H1 (cell line): ENCODE measurements around the gene CSAD. TPM values are rescaled to one million over a fixed set of nuclear protein-coding genes. Genes with fewer than 3 reads are reported as not detected.

ENCODE experiments used
- CTCF ChIA-PET: fragments of 300-600 bp; sonication (Branson Sonifier 250); formaldehyde crosslinking; loops from one replicate; lab custom pipeline; 2021; ENCODE audit not compliant: partially characterized antibody; lab: Charles Lee
- POLR2A ChIA-PET: fragments of 300-600 bp; sonication (Branson Sonifier 250); formaldehyde crosslinking; loops from one replicate; lab custom pipeline; 2021; ENCODE audit warnings: inconsistent platforms; ENCODE audit not compliant: partially characterized antibody; lab: Charles Lee
- DNase-seq, 2 experiments: peaks; one replicate each; pipeline versions ENCODE4 v3.0.0 to v3.0.0-alpha.2; 2010 to 2022; ENCODE audit warnings: low spot score in 2 of 2, low read depth in 1 of 2, mixed read lengths in 1 of 2
- FAIRE-seq: peaks from 2 replicates; lab custom pipeline; 2011; peaks lifted over from hg19 to GRCh38; lab: Jason Lieb, UNC
- H2AFZ ChIP-seq: 2 replicates; pipeline ENCODE4 v1.8.1; 2012; ENCODE audit warnings: low read length, inconsistent platforms
- H2AK5ac ChIP-seq: 2 replicates; pipeline ENCODE4 v1.6.1; 2013; ENCODE audit warnings: low read depth, low read length
- H2BK120ac ChIP-seq: replicated peaks from 2 replicates; pipeline ENCODE3; 2013; ENCODE audit warnings: low read depth, low read length, inconsistent platforms
- H2BK12ac ChIP-seq: 2 replicates; pipeline ENCODE4 v1.6.1; 2013; ENCODE audit warnings: low read depth, low read length
- H2BK15ac ChIP-seq: 2 replicates; pipeline ENCODE4 v1.6.1; 2013; ENCODE audit warnings: low read length
- H2BK20ac ChIP-seq: 2 replicates; pipeline ENCODE4 v1.6.1; 2013; ENCODE audit warnings: low read length
- H2BK5ac ChIP-seq: 2 replicates; pipeline ENCODE4 v1.6.1; 2013; ENCODE audit warnings: low read depth, low read length
- H3K14ac ChIP-seq: 2 replicates; pipeline ENCODE4 v1.6.1; 2013; ENCODE audit warnings: inconsistent platforms; ENCODE audit not compliant: insufficient read length
- H3K18ac ChIP-seq: 2 replicates; pipeline ENCODE4 v1.6.1; 2013; ENCODE audit warnings: low read length; ENCODE audit errors: extremely low read depth
- H3K23ac ChIP-seq: 2 replicates; pipeline ENCODE4 v1.6.1; 2013; ENCODE audit warnings: inconsistent platforms; ENCODE audit not compliant: insufficient read length
- H3K23me2 ChIP-seq: 2 replicates; pipeline ENCODE4 v1.6.1; 2013; ENCODE audit warnings: low read depth, low read length
- H3K27ac ChIP-seq: 2 replicates; pipeline ENCODE4 v1.6.1; 2011; ENCODE audit warnings: low read depth, low read length, inconsistent platforms
- H3K27me3 ChIP-seq, 4 experiments: replicated peaks in 1 of 4; 1 replicate in 1 of 4; 2 replicates in 3 of 4; pipeline versions ENCODE4 v1.6.1 to v1.8.1; 2011 to 2013; ENCODE audit warnings: low read length in 3 of 4, mild to moderate bottlenecking in 3 of 4, inconsistent platforms in 2 of 4, mixed read lengths in 2 of 4, moderate library complexity in 1 of 4; ENCODE audit not compliant: control insufficient read depth in 3 of 4, insufficient read depth in 3 of 4; ENCODE audit errors: extremely low read depth in 1 of 4
- H3K36me3 ChIP-seq, 4 experiments: 2 replicates each; pipeline versions ENCODE4 v1.6.1 to v1.8.1; 2011 to 2013; ENCODE audit warnings: mild to moderate bottlenecking in 4 of 4, low read length in 3 of 4, moderate library complexity in 2 of 4, control low read depth in 1 of 4, inconsistent platforms in 1 of 4; ENCODE audit not compliant: insufficient read depth in 4 of 4, control insufficient read depth in 2 of 4
- H3K4ac ChIP-seq: replicated peaks from 2 replicates; pipeline ENCODE3; 2013; ENCODE audit warnings: low read length, low read depth, mixed read lengths, inconsistent platforms; ENCODE audit not compliant: insufficient read length
- H3K4me1 ChIP-seq, 4 experiments: replicated peaks in 1 of 4; 1 replicate in 1 of 4; 2 replicates in 3 of 4; pipeline versions ENCODE4 v1.6.1 to v1.8.1; 2011 to 2013; ENCODE audit warnings: low read length in 3 of 4, inconsistent platforms in 2 of 4, mixed read lengths in 1 of 4; ENCODE audit not compliant: insufficient read depth in 4 of 4, control insufficient read depth in 3 of 4
- H3K4me2 ChIP-seq, 2 experiments: 2 replicates each; pipeline versions ENCODE4 v1.6.1 to v1.8.1; 2011 to 2013; ENCODE audit warnings: low read depth in 2 of 2, low read length in 2 of 2, control low read depth in 1 of 2, inconsistent platforms in 1 of 2, mild to moderate bottlenecking in 1 of 2; ENCODE audit not compliant: insufficient read depth in 1 of 2
- H3K4me3 ChIP-seq, 4 experiments: fragments of 200-600, 300-600 bp in 1 of 4; sonication (generic), shearing (Covaris generic), sonication (Bioruptor Twin) in 1 of 4; 2 replicates each; pipeline versions ENCODE4 v1.5.1 to v1.8.1; 2011 to 2016; ENCODE audit warnings: low read length in 4 of 4, low read depth in 3 of 4, control low read depth in 2 of 4, inconsistent platforms in 2 of 4, mild to moderate bottlenecking in 2 of 4, mixed read lengths in 1 of 4, moderate library complexity in 1 of 4; ENCODE audit not compliant: insufficient read depth in 2 of 4; ENCODE audit errors: extremely low read depth in 1 of 4
- H3K56ac ChIP-seq: replicated peaks from 2 replicates; pipeline ENCODE3; 2013; ENCODE audit warnings: low read depth, mild to moderate bottlenecking, mixed read lengths, low read length, inconsistent platforms; ENCODE audit not compliant: insufficient read length
- H3K79me1 ChIP-seq: 2 replicates; pipeline ENCODE4 v1.6.1; 2013; ENCODE audit warnings: low read depth, low read length, control low read depth
- H3K79me2 ChIP-seq, 2 experiments: 2 replicates each; pipeline versions ENCODE4 v1.6.1 to v1.8.1; 2012 to 2013; ENCODE audit warnings: low read length in 2 of 2, mild to moderate bottlenecking in 2 of 2, inconsistent platforms in 1 of 2; ENCODE audit not compliant: insufficient read depth in 2 of 2, control insufficient read depth in 1 of 2
- H3K9ac ChIP-seq, 4 experiments: replicated peaks in 1 of 4; 1 replicate in 1 of 4; 2 replicates in 3 of 4; pipeline versions ENCODE4 v1.6.1 to v1.8.1; 2011 to 2013; ENCODE audit warnings: low read depth in 3 of 4, low read length in 3 of 4, control low read depth in 2 of 4, mild to moderate bottlenecking in 2 of 4, moderate library complexity in 2 of 4, inconsistent platforms in 1 of 4; ENCODE audit errors: extremely low read depth in 1 of 4
- H3K9me3 ChIP-seq, 2 experiments: 2 replicates each; pipeline versions ENCODE4 v1.6.1 to v1.8.1; 2012 to 2013; ENCODE audit warnings: mild to moderate bottlenecking in 2 of 2, moderate library complexity in 2 of 2, control low read depth in 1 of 2, inconsistent platforms in 1 of 2, low read depth in 1 of 2, low read length in 1 of 2, mixed read lengths in 1 of 2; ENCODE audit not compliant: insufficient read depth in 2 of 2
- H4K20me1 ChIP-seq, 2 experiments: replicated peaks in 1 of 2; 2 replicates each; pipeline versions ENCODE3 to v1.8.1; 2011 to 2013; ENCODE audit warnings: inconsistent platforms in 2 of 2, low read length in 2 of 2, mild to moderate bottlenecking in 1 of 2; ENCODE audit not compliant: insufficient read depth in 2 of 2, control insufficient read depth in 1 of 2
- H4K5ac ChIP-seq: 2 replicates; pipeline ENCODE4 v1.6.1; 2013; ENCODE audit warnings: low read length, low read depth, mixed read lengths, inconsistent platforms; ENCODE audit not compliant: insufficient read length
- H4K8ac ChIP-seq: 2 replicates; pipeline ENCODE4 v1.8.0; 2013; ENCODE audit warnings: mild to moderate bottlenecking, moderate library complexity, low read length, inconsistent platforms; ENCODE audit not compliant: insufficient read depth; ENCODE audit errors: extremely low read depth
- H4K91ac ChIP-seq: replicated peaks from 2 replicates; pipeline ENCODE3; 2013; ENCODE audit warnings: low read length, mixed read lengths, inconsistent platforms; ENCODE audit not compliant: insufficient read length
- ASH2L ChIP-seq: fragments of 200-600, 300-600 bp; sonication (generic); IDR thresholded peaks from one replicate; pipeline ENCODE4 v1.7.1; 2017; ENCODE audit warnings: low read length
- FOSL1 ChIP-seq: IDR thresholded peaks from 2 replicates; pipeline ENCODE4 v1.6.1; 2011; ENCODE audit warnings: mild to moderate bottlenecking, low read depth, low read length, moderate library complexity; ENCODE audit not compliant: insufficient read depth
- MAX ChIP-seq: IDR thresholded peaks from 2 replicates; pipeline ENCODE4 v1.6.1; 2012; ENCODE audit warnings: inconsistent platforms
- POLR2A ChIP-seq, 2 experiments: IDR thresholded peaks; 1 replicate in 1 of 2; 2 replicates in 1 of 2; pipeline ENCODE4 v1.6.1; 2011; ENCODE audit warnings: low read depth in 2 of 2, low read length in 2 of 2, mild to moderate bottlenecking in 2 of 2; ENCODE audit errors: control extremely low read depth in 1 of 2
- POU5F1 ChIP-seq: IDR thresholded peaks from 2 replicates; pipeline ENCODE4 v1.6.1; 2011; ENCODE audit warnings: low read depth, mild to moderate bottlenecking, low read length, moderate library complexity
- RBBP5 ChIP-seq: IDR thresholded peaks from 2 replicates; pipeline ENCODE4 v1.7.1; 2012; ENCODE audit warnings: low read depth, mild to moderate bottlenecking, inconsistent platforms, low read length, moderate library complexity, borderline replicate concordance
- RNF2 ChIP-seq: fragments of 200-900, 300-1000 bp; sonication (generic); IDR thresholded peaks from 2 replicates; pipeline ENCODE4 v1.7.1; 2016; ENCODE audit warnings: borderline replicate concordance, low read depth, mild to moderate bottlenecking, antibody characterized with exemption, low read length; ENCODE audit not compliant: poor library complexity, severe bottlenecking; ENCODE audit errors: missing control alignments
- RXRA ChIP-seq: IDR thresholded peaks from 2 replicates; pipeline ENCODE4 v1.6.1; 2011; ENCODE audit warnings: low read depth, mild to moderate bottlenecking, low read length, moderate library complexity; ENCODE audit not compliant: insufficient read depth
- SAP30 ChIP-seq: fragments of 300-600 bp; sonication (generic); IDR thresholded peaks from 2 replicates; pipeline ENCODE4 v1.7.1; 2012; ENCODE audit warnings: low read length, moderate library complexity, mild to moderate bottlenecking, inconsistent platforms; ENCODE audit not compliant: insufficient read depth, insufficient replicate concordance
- TAF1 ChIP-seq: IDR thresholded peaks from 2 replicates; pipeline ENCODE4 v1.6.1; 2011; ENCODE audit warnings: mild to moderate bottlenecking, low read depth, low read length
- WGBS, 2 experiments: shearing (Covaris generic) in 1 of 2; methylation state at CpG; one replicate each; pipeline versions ENCODE4 v1.1.6 to v1.1.7; 2013 to 2015; ENCODE audit warnings: low lambda C conversion rate in 2 of 2, mixed read lengths in 2 of 2, inconsistent platforms in 1 of 2, low coverage in 1 of 2, missing lambda C conversion rate in 1 of 2; ENCODE audit not compliant: insufficient replicate concordance in 2 of 2, insufficient coverage in 1 of 2, insufficient read length in 1 of 2; ENCODE audit errors: extremely low coverage in 1 of 2, missing lambda C conversion rate in 1 of 2; 5-methylcytosine and 5-hydroxymethylcytosine counted together
- polyA plus RNA-seq, 7 experiments: library from polyadenylated mRNA; depleted of rRNA in 3 of 7; stranded (reverse) in 5 of 7; unstranded in 2 of 7; fragments of >200 nt in 5 of 7; fragments of 200-250 nt in 2 of 7; gene quantifications; 1 replicate in 5 of 7; 2 replicates in 1 of 7; 4 replicates in 1 of 7; pipeline versions ENCODE4 v1.2.1 to v1.2.3, GENCODE V29; 2011 to 2013; ENCODE audit warnings: missing spikeins in 2 of 7, mixed read lengths in 2 of 7
- total RNA-seq: library from RNA; stranded (reverse); fragmentation: NEBNext Ultra II Directional; extraction: Animal tissue kit (Norgen Biotek cat#: 25700); gene quantifications from 2 replicates; pipeline ENCODE4 v1.2.1, GENCODE V29; 2021

The CSAD gene
- total and polyA plus RNA-seq, 2 of the 8 experiments (the other 6 are each of a cell fraction or from before 2014, with no cell fraction given): 8.8 to 11.3 TPM

DNA sequence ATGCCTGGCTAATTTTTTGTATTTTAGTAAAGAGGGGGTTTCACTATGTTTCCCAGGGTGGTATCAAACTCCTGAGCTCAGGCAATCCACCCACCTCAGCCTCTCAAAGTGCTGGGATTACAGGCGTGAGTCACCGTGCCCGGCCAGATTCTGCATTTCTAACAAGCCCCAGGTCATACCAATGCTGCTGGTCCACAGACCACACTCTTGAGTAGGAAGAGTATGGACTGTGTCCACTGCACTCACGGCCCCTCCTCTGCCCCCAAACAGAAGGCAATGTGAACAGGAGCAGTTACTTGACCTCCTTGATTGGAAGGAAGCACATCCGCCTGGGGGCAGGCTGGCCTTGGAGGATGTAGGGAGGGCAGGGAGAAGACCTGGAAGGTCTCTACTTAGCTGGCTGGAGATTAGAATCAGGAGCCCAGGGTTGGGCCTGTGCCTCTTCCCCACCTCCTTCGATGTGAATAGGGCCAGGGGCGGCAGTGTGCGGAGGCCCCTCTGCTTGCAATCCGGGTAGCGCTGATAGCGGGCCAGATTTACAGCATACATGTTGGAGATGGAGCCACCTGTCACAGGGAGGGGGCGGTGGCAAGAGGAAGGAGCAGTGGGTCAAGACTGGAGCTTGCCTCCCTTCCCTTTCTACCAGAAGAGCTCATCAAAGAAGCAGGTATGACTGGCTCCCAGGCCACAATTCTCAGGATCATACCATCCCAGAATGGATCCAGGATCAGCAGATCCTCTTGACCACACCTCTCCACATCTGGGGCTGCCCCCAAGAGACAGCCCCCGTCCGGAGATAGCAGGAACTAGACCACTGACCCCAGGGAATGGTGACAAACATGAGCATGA, 9.6 kb downstream of the CSAD start:
- no peak overlapping the region for H3K4me2 ChIP-seq
- POLR2A ChIA-PET: interaction anchor here (0.7 to 2.5 kb wide), 4 partner anchors 10 to 99 kb away, joined by 3 to 8 read pairs (median 3); partner anchors contain the start of genes CSAD and ZNF740
- H4K5ac ChIP-seq: no peak overlapping the region
- TF ChIP-seq ASH2L: no peak
- no peak for TF ChIP-seq RBBP5
- no peak for TF ChIP-seq SAP30
- no peak for TF ChIP-seq TAF1
- no peak for TF ChIP-seq RNF2
- no peak for TF ChIP-seq POU5F1
- TF ChIP-seq RXRA: no peak
- TF ChIP-seq FOSL1: no peak
- TF ChIP-seq MAX: no peak
- no peak for TF ChIP-seq POLR2A (IDR thresholded peaks at IDR 0.05; ENCODE audit: control extremely low read depth in 1 of 2, low read depth in 2 of 2, low read length in 2 of 2)

More for the DNA sequence above, 9.6 kb downstream of the CSAD start:
- no peak overlapping the region for H4K8ac ChIP-seq
- H2BK120ac ChIP-seq: no peak overlapping the region
- DNase-seq (no peak), FAIRE-seq (no peak)
- no peak overlapping the region for H2AK5ac ChIP-seq
- H3K4me3 ChIP-seq: no peak overlapping the region
- H3K36me3 ChIP-seq: no peaks in the 10 kb centered on the region
- no peak overlapping the region for H3K27ac ChIP-seq
- no peak overlapping the region for H2BK20ac ChIP-seq
- no peak overlapping the region for H3K56ac ChIP-seq
- H2AFZ ChIP-seq: no peak overlapping the region
- no peaks in the 10 kb centered on the region for H3K79me1 ChIP-seq
- no peak overlapping the region for H2BK12ac ChIP-seq
- H2BK15ac ChIP-seq: no peak overlapping the region
- CTCF ChIA-PET: interaction anchor here (0.6 to 6.2 kb wide), 12 partner anchors 11 to 105 kb away, joined by 3 to 80 read pairs (median 4); partner anchors contain the start of gene ESPL1
- peaks cover 5 to 10% of the 10 kb centered on the region in 2 experiments for H4K20me1 ChIP-seq
- no peaks in the 10 kb centered on the region for H3K23me2 ChIP-seq
- no peak overlapping the region for H2BK5ac ChIP-seq
- H3K79me2 ChIP-seq: no peaks in the 10 kb centered on the region
- no peak overlapping the region for H3K9ac ChIP-seq
- peaks cover 1 to 5% (median 4%) of the 10 kb centered on the region in 4 experiments; a peak in 4 of 7 replicates for H3K4me1 ChIP-seq
- H3K27me3 ChIP-seq: peaks cover 10 to 45% (median 39%) of the 10 kb centered on the region in 4 experiments
- no peaks in the 10 kb centered on the region for H3K9me3 ChIP-seq
- H3K23ac ChIP-seq: no peak overlapping the region
- no peak overlapping the region for H3K18ac ChIP-seq
- WGBS, 2 experiments: 89% methylated on average over 14 of the region's 14 CpGs; no CpG with 5 or more reads in 1 of the 2 experiments
- no peak overlapping the region for H3K14ac ChIP-seq
- no peak overlapping the region for H3K4ac ChIP-seq
- H4K91ac ChIP-seq: no peak overlapping the region
